ENCODE results near the gene OSM.

GRCh38 chr22:30245181-30245984 lies 21.3 kb downstream of the OSM start:
- TF ChIP-seq TAF1 (IDR thresholded peaks at IDR 0.05; ENCODE audit: borderline replicate concordance, low read depth, low read length), result no peak
- no peak for TF ChIP-seq CTCF (IDR thresholded peaks at IDR 0.05)

All from SK-N-SH (cell line).